ENCODE results near the gene B3GNT5.

Gene B3GNT5

DNA sequence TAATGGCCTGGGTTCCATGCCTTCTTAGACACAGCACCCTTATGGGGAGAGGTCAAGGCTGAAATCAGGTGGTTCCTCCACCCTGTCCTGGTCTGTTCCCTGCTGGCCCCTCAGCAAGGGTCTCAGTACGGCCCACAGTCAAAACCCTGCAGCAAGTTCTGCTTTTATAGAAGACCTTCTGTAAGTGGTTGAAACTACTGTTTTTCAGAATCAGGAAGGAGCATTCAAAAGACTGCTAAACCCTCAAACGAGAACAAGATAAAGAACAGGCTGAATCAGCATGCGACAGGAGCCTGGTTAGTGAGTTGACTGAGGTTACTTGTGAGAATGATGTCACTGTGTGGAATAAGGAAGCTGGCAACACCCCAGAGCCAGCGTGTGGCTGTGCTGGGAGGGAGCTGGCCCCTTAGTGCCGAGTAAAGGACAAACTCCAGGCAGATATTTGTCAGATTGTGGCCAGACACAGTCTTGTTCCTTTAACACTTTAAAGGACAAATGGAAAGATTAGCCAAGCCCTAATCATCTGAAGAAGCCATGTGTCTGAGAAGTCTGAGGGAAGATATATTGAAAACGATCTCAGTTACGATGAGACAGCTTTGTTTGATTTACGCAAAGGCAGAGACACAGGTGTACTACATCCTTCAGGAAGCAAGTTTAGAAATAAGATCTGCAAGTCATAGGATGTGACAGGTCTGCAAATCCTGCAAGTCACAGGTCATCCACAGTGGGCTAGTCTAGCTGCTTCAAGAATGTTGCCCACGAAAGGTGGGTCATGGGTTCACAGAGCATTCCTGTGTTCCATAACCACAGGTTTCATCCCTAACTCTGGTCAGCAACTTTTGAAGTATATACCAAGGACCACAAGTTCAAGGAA is 54.0 kb downstream of the B3GNT5 start:
- peak; percentile 77 for DNase-seq (ENCODE audit: low read depth)
- TF ChIP-seq, protein P1, sequence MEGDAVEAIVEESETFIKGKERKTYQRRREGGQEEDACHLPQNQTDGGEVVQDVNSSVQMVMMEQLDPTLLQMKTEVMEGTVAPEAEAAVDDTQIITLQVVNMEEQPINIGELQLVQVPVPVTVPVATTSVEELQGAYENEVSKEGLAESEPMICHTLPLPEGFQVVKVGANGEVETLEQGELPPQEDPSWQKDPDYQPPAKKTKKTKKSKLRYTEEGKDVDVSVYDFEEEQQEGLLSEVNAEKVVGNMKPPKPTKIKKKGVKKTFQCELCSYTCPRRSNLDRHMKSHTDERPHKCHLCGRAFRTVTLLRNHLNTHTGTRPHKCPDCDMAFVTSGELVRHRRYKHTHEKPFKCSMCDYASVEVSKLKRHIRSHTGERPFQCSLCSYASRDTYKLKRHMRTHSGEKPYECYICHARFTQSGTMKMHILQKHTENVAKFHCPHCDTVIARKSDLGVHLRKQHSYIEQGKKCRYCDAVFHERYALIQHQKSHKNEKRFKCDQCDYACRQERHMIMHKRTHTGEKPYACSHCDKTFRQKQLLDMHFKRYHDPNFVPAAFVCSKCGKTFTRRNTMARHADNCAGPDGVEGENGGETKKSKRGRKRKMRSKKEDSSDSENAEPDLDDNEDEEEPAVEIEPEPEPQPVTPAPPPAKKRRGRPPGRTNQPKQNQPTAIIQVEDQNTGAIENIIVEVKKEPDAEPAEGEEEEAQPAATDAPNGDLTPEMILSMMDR (conservative IDR thresholded peaks at IDR 0.05; ENCODE audit: low read depth, low read length) = no peak
- H3K4me3 ChIP-seq (ENCODE audit: low read depth, low read length) = no peak overlapping the region

DNA sequence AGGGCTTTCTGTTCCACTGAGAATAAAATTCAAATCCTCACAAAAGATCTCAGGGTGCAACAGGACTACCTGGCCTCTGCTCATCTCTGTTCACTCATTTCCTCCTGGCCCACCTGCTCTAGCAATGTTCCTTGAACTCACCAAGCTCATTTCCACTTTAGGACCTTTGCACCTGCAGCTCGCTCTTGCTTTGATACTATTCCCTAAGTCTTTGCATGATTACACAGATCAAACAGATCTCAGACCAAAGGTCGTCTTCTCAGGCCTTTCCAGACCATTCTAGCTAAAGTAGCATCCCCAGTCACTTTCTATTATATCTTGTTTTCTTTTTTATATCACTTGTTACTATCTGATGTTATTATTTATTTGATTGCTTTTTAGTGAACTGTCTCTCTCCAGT is 54.7 kb downstream of the B3GNT5 start:
- TF ChIP-seq, protein P1 (conservative IDR thresholded peaks at IDR 0.05; ENCODE audit: low read depth, low read length) = no peak
- no peak for DNase-seq (ENCODE audit: low read depth)
- no peak overlapping the region for H3K4me3 ChIP-seq (ENCODE audit: low read depth, low read length)

DNA sequence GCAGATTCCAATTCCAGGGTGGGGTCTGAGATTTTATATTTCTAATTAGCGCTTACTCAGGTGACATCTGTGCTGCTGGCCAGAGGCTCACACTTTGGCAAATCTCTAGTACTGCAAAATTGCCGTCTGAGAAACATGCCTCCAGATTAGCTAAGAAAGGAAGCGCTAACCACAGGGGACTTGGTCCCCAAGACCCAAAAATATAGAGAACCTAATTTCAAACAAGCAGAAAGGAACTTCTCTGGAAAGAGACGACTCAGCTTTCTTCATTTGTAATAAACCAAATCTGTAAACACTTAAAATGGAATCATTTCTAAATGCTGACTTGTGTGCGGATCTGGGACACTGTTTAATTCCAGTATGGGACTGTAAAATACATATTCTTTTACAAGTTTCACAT is 55.7 kb downstream of the B3GNT5 start:
- no peak for DNase-seq (ENCODE audit: low read depth)
- H3K4me3 ChIP-seq (ENCODE audit: low read depth, low read length) = no peak overlapping the region
- TF ChIP-seq, protein P1 (conservative IDR thresholded peaks at IDR 0.05; ENCODE audit: low read depth, low read length) = no peak

DNA sequence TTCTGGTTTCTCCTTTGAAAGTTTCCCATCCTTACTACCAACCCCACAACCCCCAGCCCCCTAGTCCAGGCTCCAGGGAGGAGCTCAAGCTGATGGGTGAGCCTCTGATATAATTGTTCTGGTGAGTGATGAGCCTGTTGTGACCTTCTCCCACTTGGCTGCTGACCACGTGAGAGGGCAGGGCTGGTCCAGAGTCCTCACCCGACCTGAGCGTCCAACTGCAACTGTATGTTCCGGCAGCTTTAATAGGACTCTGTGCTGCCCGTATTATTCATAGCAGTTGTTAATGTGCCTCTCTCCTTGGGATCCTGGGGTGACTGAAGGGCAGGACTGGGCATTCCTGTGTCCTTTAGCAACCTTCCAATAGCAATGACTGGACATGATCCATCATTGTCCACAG is 56.2 kb downstream of the B3GNT5 start:
- DNase-seq (ENCODE audit: low read depth) = no peak
- TF ChIP-seq, protein P1 (conservative IDR thresholded peaks at IDR 0.05; ENCODE audit: low read depth, low read length) = no peak

DNA sequence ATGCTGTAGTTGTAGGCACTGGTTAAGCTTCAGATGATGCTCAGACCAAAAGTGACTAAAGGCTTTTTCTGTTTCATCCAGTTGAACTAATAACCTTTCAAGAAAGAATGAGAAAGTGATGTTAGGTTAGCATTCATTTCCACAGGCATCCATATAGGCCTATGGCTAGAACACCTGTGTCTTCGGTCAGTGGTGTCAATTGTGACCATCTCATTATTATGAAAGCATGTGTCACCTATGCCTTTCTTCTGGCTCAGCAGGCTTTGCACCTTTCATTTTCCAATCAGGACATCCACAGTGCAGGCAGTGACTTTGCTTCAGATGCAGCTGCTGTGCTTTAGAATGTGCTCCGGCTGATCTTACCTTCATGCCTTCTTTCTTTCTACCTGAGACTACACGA is 57.9 kb downstream of the B3GNT5 start:
- TF ChIP-seq, protein P1 (conservative IDR thresholded peaks at IDR 0.05; ENCODE audit: low read depth, low read length) = no peak
- DNase-seq (ENCODE audit: low read depth) = no peak
- no peak overlapping the region for H3K4me3 ChIP-seq (ENCODE audit: low read depth, low read length)

More for the DNA sequence above, 56.2 kb downstream of the B3GNT5 start:
- H3K4me3 ChIP-seq (ENCODE audit: low read depth, low read length) = no peak overlapping the region

DNA sequence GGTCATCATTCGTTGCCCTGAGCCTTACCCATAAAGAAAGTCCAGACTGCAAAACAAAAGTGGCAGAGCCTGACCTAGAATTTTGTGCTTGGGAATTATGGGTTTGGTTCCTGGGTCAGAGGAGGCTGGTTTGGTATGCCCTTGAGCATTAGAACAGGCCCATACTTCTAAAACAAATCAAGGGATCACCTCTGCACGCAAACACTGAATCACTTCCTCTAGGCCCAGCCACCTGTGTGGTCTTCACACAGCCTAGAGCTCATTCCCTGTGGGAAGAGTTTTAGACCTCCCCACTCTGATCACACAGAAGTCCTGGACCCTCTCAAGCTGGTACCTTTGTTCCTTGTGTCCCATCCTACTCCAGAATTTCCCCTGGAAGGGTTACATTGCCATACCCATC is 59.4 kb downstream of the B3GNT5 start:
- H3K4me3 ChIP-seq (ENCODE audit: low read depth, low read length) = no peak overlapping the region
- no peak for DNase-seq (ENCODE audit: low read depth)
- TF ChIP-seq, protein P1 (conservative IDR thresholded peaks at IDR 0.05; ENCODE audit: low read depth, low read length) = no peak

DNA sequence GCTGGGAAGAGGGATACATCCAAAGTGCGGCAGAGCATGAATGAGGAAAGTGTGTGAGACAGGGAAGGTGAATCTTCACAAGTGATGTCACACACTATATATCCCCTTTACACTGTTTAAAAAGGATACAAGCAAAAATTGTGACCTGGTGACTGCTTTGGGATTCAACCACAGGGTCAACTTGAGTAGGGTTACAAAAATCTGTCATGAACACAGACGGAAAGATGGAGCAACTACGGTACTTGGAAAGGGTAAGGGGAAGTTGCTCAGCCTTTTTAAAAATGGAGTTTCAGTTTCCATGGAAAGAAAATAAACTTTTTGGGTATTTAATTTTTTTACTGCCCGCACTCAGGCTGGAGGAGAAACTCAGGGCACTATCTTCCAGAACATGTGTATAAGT is 60.3 kb downstream of the B3GNT5 start:
- DNase-seq (ENCODE audit: low read depth) = no peak
- H3K4me3 ChIP-seq (ENCODE audit: low read depth, low read length) = no peak overlapping the region
- TF ChIP-seq, protein P1 (conservative IDR thresholded peaks at IDR 0.05; ENCODE audit: low read depth, low read length) = no peak

Measured in choroid plexus epithelial cell (primary cell).